Stimulated activated CD8-positive, alpha-beta memory T cell treated with anti-CD3 and anti-CD28 coated beads, Interleukin-2, amount 100 ng/mL, for 1 hour (primary cell): Measurements from ENCODE around the gene CLSTN1.
"Not testable (repeated sequence)": the region's sequence is repeated elsewhere in the genome, so short reads cannot be mapped to it uniquely, and the experiment has no call there.

Experiments
- DNase-seq, 2 donors: peaks; one replicate each; pipeline ENCODE4 v3.0.0-alpha.2; 2020; ENCODE audit warnings: low read depth in 2 of 2

The CLSTN1 gene

GRCh38 chr1:9825093-9826074 is 1.6 kb upstream of the CLSTN1 start:
- DNase-seq = no peak

- DNase-seq = no peak
Observed at GRCh38 chr1:9824702-9825089, 931 bp upstream of the CLSTN1 start.

GRCh38 chr1:9823693-9823942 is 147 bp downstream of the CLSTN1 start:
- DNase-seq = no peak

- DNase-seq = no peak
Observed at GRCh38 chr1:9822897-9823692, 670 bp downstream of the CLSTN1 start.

GRCh38 chr1:9822490-9822889 is 1.3 kb downstream of the CLSTN1 start:
- no peak for DNase-seq

GRCh38 chr1:9821710-9822109 is 2.1 kb downstream of the CLSTN1 start:
- no peak for DNase-seq

GRCh38 chr1:9820521-9820920 is 3.2 kb downstream of the CLSTN1 start:
- no peak for DNase-seq

- DNase-seq = no peak
Observed at GRCh38 chr1:9817734-9818133, 6.0 kb downstream of the CLSTN1 start.

GRCh38 chr1:9816199-9816598 is 7.6 kb downstream of the CLSTN1 start:
- no peak for DNase-seq

- no peak for DNase-seq
Observed at GRCh38 chr1:9815150-9815549, 8.6 kb downstream of the CLSTN1 start.

GRCh38 chr1:9814619-9815018 is 9.1 kb downstream of the CLSTN1 start:
- DNase-seq = no peak

GRCh38 chr1:9811239-9811966 is 12.4 kb downstream of the CLSTN1 start:
- no peak for DNase-seq

- DNase-seq = no peak
Observed at GRCh38 chr1:9809100-9809510, 14.7 kb downstream of the CLSTN1 start.

- no peak for DNase-seq
Observed at GRCh38 chr1:9808459-9808858, 15.3 kb downstream of the CLSTN1 start.

- no peak for DNase-seq
Observed at GRCh38 chr1:9807541-9807940, 16.2 kb downstream of the CLSTN1 start.

GRCh38 chr1:9805972-9806371 is 17.8 kb downstream of the CLSTN1 start:
- DNase-seq = not testable (repeated sequence)

GRCh38 chr1:9805006-9805508 is 18.7 kb downstream of the CLSTN1 start:
- no peak for DNase-seq

- not testable (repeated sequence) for DNase-seq
Observed at GRCh38 chr1:9803003-9803918, 20.5 kb downstream of the CLSTN1 start.

GRCh38 chr1:9801909-9802308 is 21.9 kb downstream of the CLSTN1 start:
- no peak for DNase-seq

GRCh38 chr1:9798236-9799130 is 25.3 kb downstream of the CLSTN1 start:
- DNase-seq = no peak
